DMS153 treated with DMSO at 0.1 percent for 48 hours (cell line): ENCODE measurements around the gene CNTN2.
A peak's percentile ranks its signal among the peaks of the same experiment; 100 is the strongest.

Experiments used
- DNase-seq: peaks from one replicate; lab custom pipeline; 2025; ENCODE audit not compliant: unreplicated experiment; lab: John Stamatoyannopoulos, UW

The CNTN2 gene, protein sequence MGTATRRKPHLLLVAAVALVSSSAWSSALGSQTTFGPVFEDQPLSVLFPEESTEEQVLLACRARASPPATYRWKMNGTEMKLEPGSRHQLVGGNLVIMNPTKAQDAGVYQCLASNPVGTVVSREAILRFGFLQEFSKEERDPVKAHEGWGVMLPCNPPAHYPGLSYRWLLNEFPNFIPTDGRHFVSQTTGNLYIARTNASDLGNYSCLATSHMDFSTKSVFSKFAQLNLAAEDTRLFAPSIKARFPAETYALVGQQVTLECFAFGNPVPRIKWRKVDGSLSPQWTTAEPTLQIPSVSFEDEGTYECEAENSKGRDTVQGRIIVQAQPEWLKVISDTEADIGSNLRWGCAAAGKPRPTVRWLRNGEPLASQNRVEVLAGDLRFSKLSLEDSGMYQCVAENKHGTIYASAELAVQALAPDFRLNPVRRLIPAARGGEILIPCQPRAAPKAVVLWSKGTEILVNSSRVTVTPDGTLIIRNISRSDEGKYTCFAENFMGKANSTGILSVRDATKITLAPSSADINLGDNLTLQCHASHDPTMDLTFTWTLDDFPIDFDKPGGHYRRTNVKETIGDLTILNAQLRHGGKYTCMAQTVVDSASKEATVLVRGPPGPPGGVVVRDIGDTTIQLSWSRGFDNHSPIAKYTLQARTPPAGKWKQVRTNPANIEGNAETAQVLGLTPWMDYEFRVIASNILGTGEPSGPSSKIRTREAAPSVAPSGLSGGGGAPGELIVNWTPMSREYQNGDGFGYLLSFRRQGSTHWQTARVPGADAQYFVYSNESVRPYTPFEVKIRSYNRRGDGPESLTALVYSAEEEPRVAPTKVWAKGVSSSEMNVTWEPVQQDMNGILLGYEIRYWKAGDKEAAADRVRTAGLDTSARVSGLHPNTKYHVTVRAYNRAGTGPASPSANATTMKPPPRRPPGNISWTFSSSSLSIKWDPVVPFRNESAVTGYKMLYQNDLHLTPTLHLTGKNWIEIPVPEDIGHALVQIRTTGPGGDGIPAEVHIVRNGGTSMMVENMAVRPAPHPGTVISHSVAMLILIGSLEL

GRCh38 chr1:205042911-205043806 is at the start of gene CNTN2:
Gene CNTN2, plus strand, starts transcription at chr1:205043212. Its CDS starts 9,974 bp downstream, at chr1:205053186.
- DNase-seq: no peak

DNA sequence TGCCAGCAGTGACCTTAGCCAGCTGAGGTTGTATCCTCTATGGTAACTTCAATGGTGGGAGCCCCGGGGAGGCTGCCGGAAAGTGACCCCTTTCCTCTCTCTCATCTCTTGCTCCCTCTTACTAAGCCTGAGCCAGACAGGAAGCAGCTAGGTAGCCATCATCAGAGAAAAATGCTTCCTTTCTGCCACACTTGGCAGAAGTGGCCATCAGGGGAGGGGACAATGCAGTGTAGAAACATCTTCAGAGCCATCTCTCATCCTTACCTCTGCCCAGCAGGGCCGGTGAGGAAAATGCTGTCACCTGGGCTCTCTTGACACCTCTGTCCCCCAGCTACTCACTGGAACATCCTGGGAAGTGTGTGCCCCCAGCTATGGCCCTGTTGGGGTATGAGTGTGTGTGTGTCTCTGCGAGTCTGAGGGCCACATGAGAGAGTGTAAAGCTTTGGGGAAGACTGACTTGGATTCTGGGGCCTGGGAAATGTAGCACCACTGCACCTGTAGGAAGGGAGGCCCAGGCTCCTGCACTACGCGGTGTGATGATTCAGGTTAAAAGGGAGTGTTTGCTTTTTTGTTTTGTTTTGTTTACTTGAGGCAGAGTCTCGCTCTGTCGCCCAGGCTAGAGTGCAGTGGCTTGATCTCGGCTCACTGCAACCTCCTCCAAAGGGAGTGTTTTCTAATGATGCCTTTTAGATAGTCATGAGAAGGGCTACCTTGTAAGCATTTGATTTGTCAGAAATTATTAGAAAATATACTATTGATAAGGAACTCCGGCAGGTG is 48.7 kb upstream of the CNTN2 start:
- no peak for DNase-seq

GRCh38 chr1:204996981-204997380 is 46.0 kb upstream of the CNTN2 start:
- DNase-seq: no peak

DNA sequence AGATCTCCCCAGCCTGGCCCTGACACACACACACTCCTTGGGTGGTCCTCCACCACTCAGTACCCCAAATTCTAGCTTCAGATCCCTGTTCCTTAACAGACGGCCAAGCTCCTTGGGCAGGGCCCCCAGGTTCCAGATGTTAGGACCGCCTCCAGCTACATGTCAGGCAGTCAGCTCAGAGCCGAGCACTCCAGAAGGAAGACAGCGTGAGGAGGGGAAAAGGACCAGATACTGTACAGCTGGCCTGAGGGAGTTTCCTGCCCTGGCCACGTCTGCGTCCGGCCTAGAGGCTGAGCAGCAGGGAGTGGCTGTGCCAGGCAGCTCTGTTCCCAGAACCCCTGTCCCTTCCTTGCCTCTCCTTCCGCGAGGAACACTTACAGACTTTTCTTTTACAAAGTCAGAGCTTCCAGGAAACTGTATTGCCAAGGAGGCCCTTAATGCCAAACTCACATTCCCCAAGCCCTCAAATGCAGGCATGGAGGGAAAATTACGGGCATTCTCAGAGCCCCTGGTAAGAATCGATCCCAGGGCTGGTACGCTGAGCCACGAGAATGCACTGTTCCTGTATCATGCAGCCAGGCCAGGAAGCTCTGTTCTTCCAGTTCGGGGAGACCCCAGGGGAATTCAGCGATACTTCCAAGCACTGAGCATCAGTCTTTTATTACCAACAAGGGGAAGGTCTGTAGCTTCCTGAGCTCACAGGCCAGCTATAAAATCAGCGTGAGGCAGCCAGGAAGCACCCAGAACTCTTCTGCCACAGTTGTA is 45.2 kb upstream of the CNTN2 start:
- DNase-seq: no peak

DNA sequence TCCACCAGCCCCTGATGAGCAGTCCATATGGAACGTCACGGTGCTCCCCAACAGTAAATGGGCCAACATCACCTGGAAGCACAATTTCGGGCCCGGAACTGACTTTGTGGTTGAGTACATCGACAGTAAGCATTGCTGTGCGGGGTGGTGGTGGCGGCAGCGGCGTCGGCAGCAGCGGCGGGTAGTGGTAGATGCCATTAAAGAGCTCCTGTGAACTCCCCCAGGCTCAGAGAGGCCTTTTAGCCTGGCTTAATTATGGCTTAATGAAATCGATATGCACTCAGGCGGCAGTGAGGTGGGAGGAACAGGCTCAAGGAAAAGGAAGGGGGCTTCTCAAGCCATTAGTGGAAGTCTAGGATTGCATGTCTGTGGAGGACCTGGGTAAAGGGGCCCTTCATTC is 41.9 kb upstream of the CNTN2 start:
- no peak for DNase-seq

DNA sequence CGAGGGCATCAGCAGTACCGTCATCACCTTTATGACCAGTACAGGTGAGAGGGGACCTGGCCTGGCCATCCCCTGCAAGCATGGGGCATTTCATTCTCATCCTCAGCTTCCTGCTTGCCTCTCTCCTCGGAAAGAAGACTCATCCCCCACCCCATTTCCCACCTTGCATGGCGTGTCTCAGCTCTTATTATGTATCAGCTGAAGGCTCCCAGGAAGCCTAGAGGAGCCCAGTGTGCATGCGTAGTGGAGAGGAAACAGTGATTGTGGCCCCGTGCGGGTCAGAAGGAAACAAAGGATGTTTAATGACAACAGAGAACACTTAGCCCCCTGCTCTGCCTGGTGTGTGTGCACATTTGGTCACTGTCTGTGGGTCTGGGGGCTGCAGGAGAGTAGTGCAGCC is 40.3 kb upstream of the CNTN2 start:
- no peak for DNase-seq

DNA sequence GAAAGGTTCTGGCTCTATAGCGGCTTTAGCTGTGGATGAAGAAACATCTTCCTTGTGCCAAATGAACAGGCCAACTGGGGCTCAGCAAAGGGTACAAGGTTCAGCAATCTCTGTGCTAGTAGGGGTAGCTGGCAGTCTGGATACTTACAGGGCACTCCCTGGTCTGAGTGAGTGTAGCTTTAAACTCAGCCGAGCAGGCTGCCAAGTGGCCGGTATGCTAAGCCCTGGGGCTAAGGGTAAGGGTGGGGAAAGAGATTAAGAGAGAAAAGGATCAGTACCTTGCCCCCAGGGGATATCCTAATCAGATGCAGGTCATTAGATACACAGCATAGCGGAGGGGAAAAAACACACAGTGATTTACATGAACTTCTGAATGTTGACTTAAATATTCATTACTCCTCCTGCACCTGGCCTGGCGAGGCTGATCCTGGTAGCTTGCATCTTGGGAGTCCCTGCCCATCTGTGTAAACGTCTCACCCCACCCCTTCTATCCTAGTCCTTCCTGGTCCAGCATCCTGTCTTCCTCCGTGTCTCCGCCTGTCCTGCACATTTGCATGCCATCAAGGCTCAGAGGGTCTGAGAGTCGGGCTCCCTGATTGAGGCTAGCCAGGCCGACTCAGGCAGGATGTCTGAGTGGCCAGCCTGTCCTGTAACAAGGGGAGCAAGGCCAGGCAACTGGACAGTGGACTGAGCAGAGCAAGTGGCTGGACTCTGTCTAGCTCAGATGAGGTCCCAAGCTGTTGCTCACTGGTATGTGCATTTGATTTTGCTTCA is 39.5 kb upstream of the CNTN2 start:
- DNase-seq: no peak

- no peak for DNase-seq
These were observed 38.7 kb upstream of the CNTN2 start for GRCh38 chr1:205004351-205004750.

- DNase-seq: no peak
These were observed 34.1 kb upstream of the CNTN2 start for GRCh38 chr1:205008896-205009295.

DNA sequence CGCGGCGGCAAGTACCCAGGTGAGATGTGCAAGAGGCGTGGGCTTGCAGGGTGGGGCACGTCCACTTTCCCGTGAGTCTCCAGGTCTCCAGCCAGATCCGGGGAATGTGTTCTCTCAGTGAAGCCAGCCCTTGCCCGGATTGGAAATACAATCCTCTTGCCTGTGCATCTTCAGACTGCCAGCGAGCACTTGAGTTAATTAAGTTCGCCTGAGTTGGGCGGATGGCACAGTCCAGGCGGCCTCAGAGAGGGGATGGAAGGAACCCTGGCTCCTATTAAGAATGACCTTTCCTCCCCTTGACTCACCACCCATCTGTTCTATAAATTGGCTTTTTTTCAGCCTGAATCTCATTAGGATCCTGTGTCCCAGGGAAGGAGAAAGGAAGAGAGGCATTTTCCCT is 33.3 kb upstream of the CNTN2 start:
- no peak for DNase-seq

GRCh38 chr1:205012391-205013140 is 30.4 kb upstream of the CNTN2 start:
- DNase-seq: peak; percentile 30

DNA sequence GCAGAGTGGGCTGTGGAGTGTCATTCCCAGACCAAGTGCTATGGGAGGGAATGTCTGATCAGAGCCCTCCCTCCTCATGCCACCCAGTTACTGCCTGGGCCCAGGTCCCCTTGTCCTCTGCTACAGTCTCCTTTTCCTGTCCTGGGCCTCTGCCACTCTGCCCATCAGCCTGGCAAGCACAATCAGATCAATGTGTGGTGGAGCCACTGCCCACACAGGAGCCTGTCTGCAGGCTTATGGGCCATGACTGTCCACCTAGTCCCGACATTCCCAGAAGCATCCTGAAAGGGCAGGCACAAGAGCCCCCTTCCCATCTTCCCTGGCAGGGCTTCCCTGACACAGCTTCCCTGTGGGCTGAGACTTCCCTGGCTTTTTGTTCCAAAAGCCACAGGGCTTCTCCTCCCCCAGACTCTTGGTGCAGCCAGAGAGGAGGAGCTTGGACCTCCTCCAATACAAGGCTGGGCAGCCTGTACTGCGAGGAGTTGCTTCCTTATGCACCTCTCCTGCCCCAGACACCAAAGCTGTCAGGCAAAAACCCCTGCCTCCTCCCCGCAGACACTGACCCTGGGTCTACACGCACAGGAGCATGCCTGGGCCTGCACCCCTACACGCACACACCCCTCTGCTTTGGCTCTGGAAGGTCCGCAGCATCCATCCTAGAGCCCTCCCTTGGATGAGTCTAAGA is 29.2 kb upstream of the CNTN2 start:
- peak; percentile 38 for DNase-seq

- no peak for DNase-seq
These were observed 28.2 kb upstream of the CNTN2 start for GRCh38 chr1:205014783-205015182.

DNA sequence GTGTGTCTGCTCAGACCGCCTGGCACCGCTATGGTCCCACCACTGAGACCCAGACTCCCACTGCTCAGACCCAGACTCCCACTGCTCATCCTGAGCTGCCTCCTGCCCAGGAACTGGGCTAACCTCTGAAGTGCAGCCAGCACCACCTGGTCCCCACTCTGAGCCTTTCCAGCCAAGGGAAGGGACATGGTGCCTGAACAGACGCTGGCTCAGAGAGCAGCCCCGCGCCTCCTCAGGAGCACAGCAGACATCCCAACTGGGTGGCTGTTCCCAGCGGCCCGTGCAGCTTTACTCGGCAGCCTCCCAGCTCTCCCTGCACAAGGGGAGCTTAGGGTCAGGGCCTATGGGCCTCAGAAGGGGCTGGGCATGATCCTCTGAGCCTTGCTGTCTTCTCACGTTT is 27.8 kb upstream of the CNTN2 start:
- no peak for DNase-seq

GRCh38 chr1:205016075-205016474 is 26.9 kb upstream of the CNTN2 start:
- DNase-seq: no peak

- no peak for DNase-seq
These were observed 26.4 kb upstream of the CNTN2 start for GRCh38 chr1:205016584-205016983.

GRCh38 chr1:205017001-205017400 is 26.0 kb upstream of the CNTN2 start:
- no peak for DNase-seq
